HG03097 (cell line): Measurements from ENCODE around the gene RAPGEF1.
A peak's percentile ranks its signal among the peaks of the same experiment; 100 is the strongest.
"Not testable (repeated sequence)": the region's sequence is repeated elsewhere in the genome, so short reads cannot be mapped to it uniquely, and the experiment has no call there.

Source experiments
- ATAC-seq: cut with Tn5 transposase; IDR thresholded peaks from one replicate; pipeline ENCODE4 v1.9.1; 2021; ENCODE audit not compliant: unreplicated experiment, low FRiP score

Gene RAPGEF1

DNA sequence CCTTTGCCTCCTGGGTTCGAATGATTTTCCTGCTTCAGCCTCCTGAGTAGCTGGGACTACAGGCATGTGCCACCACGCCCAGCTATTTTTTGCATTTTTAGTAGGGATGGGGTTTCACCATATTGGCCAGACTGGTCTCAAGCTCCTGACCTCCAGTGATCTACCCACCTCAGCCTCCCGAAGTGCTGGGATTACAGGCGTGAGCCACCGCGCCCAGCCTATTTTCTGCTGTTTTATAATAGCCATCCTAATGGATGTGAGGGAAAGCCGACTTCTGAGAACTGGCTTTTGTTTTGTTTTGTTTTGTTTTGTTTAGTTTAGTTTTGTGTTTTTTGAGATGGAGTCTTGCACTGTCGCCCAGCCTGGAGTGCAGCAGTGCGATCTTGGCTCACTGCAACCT is 13.9 kb upstream of the RAPGEF1 start:
- not testable (repeated sequence) for ATAC-seq

DNA sequence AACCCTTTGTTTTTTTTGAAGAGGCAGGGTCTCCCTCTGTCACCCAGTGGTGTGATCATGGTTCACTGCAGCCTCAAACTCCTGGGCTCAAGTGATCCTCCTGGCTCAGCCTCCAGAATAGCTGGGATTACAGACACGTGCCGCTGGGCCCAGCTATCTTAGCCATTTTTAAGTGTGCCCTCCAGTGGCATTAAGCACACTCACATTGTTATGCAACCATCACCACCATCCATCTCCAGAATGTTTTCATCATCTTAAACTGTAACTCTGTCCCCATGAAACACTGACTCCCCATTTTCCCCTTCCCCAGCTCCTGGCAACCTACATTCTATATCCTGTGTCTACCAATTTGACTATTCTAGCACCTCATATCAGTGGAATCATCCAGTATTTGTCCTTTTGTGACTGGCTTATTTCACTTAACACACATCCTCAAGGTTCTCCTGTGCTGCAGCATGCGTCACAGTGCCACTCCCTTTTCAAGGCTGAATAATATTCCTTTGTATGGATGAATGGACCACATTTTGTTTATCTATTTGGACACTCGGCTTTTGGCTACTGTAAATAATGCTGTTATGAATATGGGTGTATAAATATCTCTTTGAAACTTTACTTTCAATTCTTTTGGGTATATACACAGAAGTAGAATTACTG is 12.5 kb upstream of the RAPGEF1 start:
- ATAC-seq = no peak

DNA sequence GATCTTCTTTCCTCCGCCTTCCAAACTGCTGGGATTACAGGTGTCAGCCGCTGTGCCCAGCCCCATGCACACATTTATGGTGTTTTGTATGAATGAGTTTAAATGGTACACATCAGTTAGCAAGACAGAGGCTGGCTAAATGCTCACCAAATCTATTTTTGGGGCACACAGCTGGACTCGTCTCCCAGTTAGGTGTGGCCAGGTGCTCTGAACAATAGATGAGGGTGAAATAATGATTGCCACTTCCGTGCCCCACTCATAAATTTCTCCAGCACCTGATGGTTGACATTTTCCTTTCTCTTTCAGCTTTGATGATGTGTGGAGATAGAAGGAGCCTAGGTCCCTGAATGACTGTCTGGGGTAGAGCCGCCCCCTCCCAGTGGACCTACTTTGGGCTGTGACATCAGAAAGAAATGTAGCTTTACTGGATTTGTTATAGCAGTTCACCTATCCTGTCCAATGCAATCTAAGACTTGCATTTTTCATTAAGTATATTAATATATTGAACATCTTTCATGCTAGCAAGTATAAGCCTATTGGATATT is 8.6 kb upstream of the RAPGEF1 start:
- no peak for ATAC-seq

GRCh38 chr9:131747352-131747751 is 7.5 kb upstream of the RAPGEF1 start:
- ATAC-seq = no peak

DNA sequence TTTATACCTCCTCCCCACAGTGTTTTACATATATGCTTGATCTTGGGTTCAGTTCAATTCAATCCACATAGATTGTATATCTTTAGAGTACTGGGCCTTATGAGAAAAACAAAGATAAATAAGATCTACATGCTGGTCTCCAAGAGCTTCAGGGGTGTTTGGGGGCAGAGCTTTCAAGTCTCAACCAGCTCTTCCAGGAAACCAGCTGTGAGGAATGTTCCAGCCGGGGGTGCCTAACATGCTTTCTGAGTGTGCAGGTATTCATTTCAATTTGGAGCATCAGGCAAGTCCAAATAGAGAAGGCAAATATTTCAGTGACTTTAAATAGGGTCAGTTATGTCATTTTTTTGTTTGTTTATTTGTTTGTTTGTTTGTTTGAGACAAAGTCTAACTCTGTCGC is 5.7 kb upstream of the RAPGEF1 start:
- ATAC-seq = no peak

- ATAC-seq = no peak
Observed at GRCh38 chr9:131744720-131745201, 4.9 kb upstream of the RAPGEF1 start.

DNA sequence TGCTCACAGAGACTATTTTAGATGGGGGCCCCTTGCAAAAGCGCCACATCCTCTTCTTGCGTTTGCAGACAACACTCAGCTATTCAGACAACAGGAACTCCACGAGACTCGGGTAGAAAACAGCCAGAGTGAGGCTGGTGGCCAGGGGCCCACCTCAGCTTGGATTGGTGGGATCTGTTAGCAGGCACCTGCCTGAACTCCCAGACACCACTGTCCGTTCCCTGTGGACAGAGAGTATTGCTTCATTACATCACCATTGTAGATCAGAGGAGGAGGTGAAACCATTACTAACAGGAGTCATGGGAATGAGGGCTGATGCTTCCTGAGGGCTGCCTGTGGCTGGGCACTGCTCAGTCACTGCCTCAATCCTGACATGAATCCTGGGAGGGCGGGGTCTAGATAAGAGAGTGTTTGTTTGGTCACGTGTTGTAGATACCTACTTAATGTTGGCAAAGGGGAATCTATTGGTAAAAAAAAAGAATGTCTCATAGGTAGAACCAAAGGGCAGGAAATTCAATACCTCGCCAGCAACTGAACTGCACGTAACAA is 4.4 kb upstream of the RAPGEF1 start:
- ATAC-seq = no peak

- no peak for ATAC-seq
Observed at GRCh38 chr9:131743501-131743900, 3.6 kb upstream of the RAPGEF1 start.

- ATAC-seq = no peak
Observed at GRCh38 chr9:131743096-131743495, 3.2 kb upstream of the RAPGEF1 start.

- no peak for ATAC-seq
Observed at GRCh38 chr9:131740898-131741297, 1.0 kb upstream of the RAPGEF1 start.

GRCh38 chr9:131739133-131739958 is 530 bp downstream of the RAPGEF1 start:
- ATAC-seq = peak; percentile 22

DNA sequence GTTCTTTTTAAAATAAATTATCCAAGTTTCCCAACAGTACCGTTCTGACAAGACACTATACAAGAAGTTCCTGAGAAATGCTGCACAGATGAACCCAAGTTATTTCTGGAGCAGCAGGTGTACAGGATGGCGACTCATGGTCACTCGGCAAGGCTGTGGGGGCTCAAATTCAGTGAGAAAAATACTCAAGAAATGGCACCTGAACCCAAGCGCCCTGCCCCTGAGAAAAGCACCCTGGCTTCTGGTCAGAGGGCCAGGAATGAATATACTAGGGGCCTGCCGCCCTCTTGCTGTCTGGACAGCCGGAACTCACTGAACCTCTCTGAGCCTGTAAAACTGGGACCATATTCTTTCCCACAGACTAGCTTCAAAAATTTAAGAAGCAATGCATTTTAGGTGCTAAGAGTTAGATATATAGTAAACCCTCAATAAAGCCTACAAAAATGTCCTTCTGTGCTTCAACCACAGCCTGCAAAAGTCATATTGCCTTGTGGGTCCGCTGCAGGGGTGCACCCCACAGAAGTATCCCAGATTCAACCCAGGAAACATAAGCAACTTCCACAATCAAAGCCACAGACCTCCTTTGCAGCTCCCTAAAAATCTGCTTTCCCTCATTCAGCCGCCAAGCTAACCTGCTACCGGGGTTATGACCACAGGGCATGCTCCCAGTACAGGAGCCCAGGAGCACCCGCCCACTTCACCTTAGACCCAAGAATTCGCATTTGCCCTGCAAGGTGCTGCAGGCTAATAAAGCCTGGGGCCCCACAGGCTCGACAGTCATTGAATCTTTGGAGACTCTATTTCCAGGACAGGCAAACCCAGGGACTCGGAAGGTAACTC is 1.4 kb downstream of the RAPGEF1 start:
- ATAC-seq = no peak

GRCh38 chr9:131737426-131737825 is 2.5 kb downstream of the RAPGEF1 start:
- no peak for ATAC-seq

- no peak for ATAC-seq
Observed at GRCh38 chr9:131736431-131736830, 3.4 kb downstream of the RAPGEF1 start.

DNA sequence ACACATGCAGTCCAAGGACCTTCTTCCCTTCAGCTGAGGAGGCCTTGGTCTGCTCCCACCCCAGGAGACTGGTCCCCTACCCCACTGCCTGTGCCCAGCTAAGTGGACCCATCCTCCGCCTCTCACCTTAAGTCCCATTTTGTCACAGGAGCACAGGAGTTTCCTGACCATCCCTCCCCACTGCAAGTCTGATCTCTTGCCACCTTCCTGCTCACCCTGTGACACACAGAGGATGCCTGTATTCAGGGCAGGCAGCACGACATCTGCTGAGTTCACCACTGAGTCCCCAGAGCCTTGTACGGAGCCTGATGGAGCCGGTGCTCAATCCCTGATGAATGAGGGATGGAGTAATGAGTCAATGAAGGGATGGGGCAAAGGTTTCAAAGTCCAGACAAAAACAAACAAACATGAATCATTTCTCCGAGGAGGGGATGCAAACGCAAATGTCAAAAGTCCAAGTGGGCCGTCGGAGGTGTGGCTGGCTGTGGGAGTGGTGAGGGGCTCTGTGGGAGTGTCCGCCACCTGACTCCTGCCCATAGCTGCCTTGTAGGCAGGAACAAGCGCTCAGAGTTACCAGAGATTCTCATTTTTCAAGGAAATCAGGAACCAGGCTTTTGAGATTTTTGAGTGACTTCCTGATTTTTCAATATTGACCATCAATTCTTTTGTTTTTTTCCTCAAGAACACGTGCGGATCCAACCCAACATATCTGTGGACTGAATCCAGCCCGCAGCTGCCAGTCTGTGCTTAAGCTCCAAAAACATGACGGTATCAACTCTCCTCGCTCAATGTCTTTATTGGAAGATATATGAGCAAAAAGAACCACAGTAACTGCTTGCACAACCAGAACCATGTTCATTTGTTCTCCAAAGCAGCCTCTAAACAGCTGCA is 4.4 kb downstream of the RAPGEF1 start:
- ATAC-seq = no peak

DNA sequence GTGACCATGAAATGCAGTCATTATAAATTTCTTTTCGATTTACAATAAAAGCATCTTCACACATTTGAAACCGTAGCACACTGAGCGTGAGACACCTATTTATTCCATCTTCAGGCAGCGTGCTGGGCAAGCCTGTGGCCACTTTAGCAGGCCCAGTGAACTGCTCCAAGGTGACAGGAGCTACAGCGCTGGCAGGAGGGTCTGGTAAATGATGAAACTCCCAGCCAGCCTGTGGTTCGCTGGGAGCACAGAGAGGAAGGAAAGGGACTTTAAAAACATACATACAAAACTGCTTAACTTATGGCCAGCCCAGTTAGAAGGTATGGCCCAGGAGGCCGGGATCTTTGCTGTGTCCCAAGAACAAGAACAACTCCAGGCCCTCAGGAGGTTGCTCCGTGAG is 5.1 kb downstream of the RAPGEF1 start:
- ATAC-seq = no peak

DNA sequence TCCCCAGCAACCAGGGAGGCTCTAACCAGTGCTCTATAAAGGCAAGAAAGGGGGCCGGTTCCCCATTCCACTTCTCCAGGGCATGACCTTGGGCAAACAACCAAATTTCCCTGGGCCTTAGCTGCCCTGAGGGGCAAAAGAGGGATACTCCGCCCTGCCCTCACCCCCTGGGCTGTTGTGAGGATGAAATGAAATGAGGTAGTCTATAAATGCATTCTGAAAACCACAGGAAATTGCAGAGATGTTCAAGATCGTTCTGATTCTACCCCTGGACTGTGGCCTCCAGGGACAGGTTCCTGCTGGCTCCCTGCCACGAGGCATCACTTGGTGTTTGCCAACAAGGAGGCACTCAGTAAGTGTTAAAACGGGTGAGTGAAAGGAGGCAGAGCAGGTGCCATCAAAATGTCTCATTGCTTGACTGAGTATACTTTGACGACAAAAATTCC is 5.7 kb downstream of the RAPGEF1 start:
- no peak for ATAC-seq

GRCh38 chr9:131733541-131734061 is 6.3 kb downstream of the RAPGEF1 start:
- ATAC-seq = no peak

DNA sequence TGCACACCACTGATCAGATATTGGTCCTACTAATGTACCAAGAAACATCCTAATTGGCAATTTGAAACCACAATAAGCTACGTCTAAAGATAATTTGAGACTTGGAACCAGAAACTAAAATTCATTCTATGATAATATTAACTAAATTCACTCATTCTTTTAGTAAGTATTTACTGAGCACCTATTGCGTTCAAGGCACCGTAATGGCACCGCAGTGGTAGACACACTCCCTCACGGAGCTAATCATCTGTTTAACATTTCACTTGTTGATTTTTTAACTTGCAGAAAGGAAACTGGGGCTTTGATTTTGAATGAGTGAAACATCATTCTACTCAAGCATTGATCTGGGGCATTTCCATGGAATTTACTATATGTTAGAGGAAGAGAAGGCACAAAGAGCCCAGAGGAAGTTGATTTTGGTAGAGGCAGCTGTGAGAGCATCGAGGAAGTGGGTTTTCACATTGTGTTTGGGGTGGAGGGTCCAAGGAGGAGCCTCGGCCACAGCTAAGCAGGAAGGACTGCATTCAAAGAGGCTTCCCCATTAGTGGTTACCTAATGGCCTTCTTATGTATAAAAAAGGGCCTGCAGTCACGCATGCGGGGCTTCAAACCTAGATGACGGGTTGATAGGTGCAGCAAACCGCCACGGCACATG is 7.1 kb downstream of the RAPGEF1 start:
- peak; percentile 28 for ATAC-seq
